Measurements from ENCODE around the gene RRP1B. TPM values are rescaled to one million over a fixed set of nuclear protein-coding genes. Genes with fewer than 3 reads are reported as not detected.
A peak's percentile ranks its signal among the peaks of the same experiment; 100 is the strongest.

RRP1B gene
- total and polyA plus RNA-seq, 11 donors, result 3.6 to 16.1 (median 9.5) TPM

DNA sequence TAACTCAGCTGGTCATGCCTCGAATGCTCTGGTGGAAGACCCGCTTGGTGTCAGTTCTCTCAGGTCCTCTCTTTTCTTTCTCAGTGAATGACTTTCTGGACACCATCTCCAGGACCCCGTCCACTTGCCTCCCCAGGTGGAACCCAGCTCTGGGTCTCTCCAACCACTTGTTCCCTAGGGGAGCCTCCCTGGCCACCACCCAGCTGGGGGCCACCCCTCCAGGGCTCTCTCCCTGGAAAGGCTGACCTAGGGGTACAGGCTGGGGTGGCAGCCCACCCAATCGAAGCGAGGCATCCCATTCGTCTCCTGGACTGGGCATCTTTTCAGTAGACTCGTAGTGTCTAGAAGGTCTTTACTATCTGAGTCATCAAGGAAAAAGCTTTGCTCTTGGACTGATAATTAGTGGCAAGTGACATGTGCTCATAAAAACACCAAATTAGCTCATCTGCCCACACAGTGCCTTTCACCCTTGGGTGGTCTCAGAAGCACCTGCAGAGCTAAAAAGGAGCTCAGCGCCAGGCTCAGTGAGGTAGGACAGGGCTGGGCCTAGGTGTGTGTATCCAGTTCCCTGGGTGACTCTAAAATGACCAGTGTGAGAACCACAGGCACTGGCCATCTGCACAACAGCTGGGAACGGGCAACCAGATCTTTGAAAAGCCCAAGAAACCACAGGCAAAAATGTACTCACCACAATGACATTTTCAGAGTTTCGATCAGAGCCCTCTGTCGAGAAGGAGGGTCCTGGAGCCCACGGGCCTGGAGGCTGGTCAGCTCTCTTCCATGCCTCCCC lies 57.2 kb downstream of the RRP1B start:
- DNase-seq (no peak), ATAC-seq (no peak)
- Histone ChIP-seq H3K27me3 (no peaks in the 10 kb centered on the region), H3K4me1 (peaks cover 0 to 33% (median 20%) of the 10 kb centered on the region in 12 donors), H3K4me3 (no peak overlapping the region), H3K36me3 (no peaks in the 10 kb centered on the region), H3K27ac (no peak overlapping the region), H3K9me3 (no peaks in the 10 kb centered on the region)
- WGBS, 4 donors, result 70 to 79% (median 71%) methylated on average over 12 of the region's 12 CpGs
- no peak for TF ChIP-seq POLR2A (IDR thresholded peaks at IDR 0.05)
- TF ChIP-seq, protein P1, sequence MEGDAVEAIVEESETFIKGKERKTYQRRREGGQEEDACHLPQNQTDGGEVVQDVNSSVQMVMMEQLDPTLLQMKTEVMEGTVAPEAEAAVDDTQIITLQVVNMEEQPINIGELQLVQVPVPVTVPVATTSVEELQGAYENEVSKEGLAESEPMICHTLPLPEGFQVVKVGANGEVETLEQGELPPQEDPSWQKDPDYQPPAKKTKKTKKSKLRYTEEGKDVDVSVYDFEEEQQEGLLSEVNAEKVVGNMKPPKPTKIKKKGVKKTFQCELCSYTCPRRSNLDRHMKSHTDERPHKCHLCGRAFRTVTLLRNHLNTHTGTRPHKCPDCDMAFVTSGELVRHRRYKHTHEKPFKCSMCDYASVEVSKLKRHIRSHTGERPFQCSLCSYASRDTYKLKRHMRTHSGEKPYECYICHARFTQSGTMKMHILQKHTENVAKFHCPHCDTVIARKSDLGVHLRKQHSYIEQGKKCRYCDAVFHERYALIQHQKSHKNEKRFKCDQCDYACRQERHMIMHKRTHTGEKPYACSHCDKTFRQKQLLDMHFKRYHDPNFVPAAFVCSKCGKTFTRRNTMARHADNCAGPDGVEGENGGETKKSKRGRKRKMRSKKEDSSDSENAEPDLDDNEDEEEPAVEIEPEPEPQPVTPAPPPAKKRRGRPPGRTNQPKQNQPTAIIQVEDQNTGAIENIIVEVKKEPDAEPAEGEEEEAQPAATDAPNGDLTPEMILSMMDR (IDR thresholded peaks at IDR 0.05), result no peak
- intact Hi-C loops (cut with DNase I), result loop anchor here in 1 of 10 donors (5.0 kb wide), 1 partner anchor 61 kb away; the partner anchor contains the start of gene CSTB

DNA sequence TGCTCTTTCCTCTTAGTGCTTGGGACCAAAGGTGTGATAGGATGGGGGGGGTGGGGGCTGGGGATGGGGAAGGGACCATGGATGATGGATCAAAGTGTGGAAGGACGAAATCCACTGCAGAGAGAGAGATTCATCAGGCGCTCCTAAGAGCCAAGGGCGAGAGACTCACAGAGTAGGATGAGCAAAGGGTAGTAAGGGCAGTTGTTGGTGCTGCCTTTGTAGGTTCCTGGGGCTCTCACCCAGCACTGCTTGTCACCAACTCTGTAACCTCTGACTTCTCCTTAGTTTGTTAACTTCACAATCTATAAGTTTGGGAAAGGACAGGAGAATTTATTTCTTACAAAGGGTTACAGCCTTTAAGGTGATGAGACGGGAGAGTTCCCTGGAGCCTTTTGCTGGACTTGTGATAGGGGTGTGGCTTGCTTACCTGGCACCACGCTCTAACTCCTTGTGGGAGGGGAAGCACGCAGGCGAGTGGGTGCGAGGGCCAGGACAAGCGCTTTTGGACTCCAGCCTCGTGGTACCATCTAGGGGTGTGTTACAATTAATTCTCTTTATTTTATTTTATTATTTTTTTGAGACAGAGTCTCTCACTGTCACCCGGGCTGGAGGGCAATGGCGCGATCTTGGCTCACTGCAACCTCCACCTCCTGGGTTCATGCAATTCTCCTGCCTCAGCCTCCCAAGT lies 58.0 kb downstream of the RRP1B start:
- no peak for ATAC-seq
- peaks cover 0 to 36% (median 26%) of the 10 kb centered on the region in 12 donors for H3K4me1 ChIP-seq
- DNase-seq, result peak in 1 of 5 donors; percentile 48
- H3K9me3 ChIP-seq, result no peaks in the 10 kb centered on the region
- TF ChIP-seq, protein P1 (IDR thresholded peaks at IDR 0.05), result no peak
- no peak for TF ChIP-seq POLR2A (IDR thresholded peaks at IDR 0.05)
- no peaks in the 10 kb centered on the region for H3K36me3 ChIP-seq
- H3K27ac ChIP-seq, result no peak overlapping the region
- no peaks in the 10 kb centered on the region for H3K27me3 ChIP-seq
- no peak overlapping the region for H3K4me3 ChIP-seq
- intact Hi-C loops (cut with DNase I), result loop anchor here in 1 of 10 donors (5.0 kb wide), 1 partner anchor 60 kb away; the partner anchor contains the start of gene CSTB
- 83 to 87% (median 84%) methylated on average over 13 of the region's 13 CpGs for WGBS, 4 donors

GRCh38 chr21:43717967-43718871 lies 58.9 kb downstream of the RRP1B start:
- peaks cover 0 to 36% (median 27%) of the 10 kb centered on the region in 12 donors for H3K4me1 ChIP-seq
- 27 to 39% (median 28%) methylated on average over 26 to 70 of the region's 70 CpGs for WGBS, 4 donors
- peaks cover 0 to 1% (median 0%) of the 10 kb centered on the region in 9 donors for H3K36me3 ChIP-seq
- DNase-seq, result peak in 3 of 5 donors; percentile 48 to 75 (median 58)
- peak overlapping the region; percentile 71 to 100 (median 96) for H3K4me3 ChIP-seq
- ATAC-seq, result peak in 2 of 4 donors; percentile 4
- H3K27me3 ChIP-seq, result no peaks in the 10 kb centered on the region
- TF ChIP-seq, protein P1 (IDR thresholded peaks at IDR 0.05), result no peak
- TF ChIP-seq POLR2A (IDR thresholded peaks at IDR 0.05), result no peak
- intact Hi-C loops (cut with DNase I), result loop anchor here in 1 of 10 donors (5.0 kb wide), 1 partner anchor 59 kb away; the partner anchor contains the start of gene CSTB
- H3K9me3 ChIP-seq, result no peaks in the 10 kb centered on the region
- H3K27ac ChIP-seq, result peak overlapping the region in 8 of 12 donors; percentile 47 to 93 (median 77)
